Cerebellar cortex (tissue), 1 donor: ENCODE measurements around the gene PLK3.
"Not testable (repeated sequence)": the region's sequence is repeated elsewhere in the genome, so short reads cannot be mapped to it uniquely, and the experiment has no call there.

ENCODE experiments used
- DNase-seq: peaks from one replicate; pipeline ENCODE4 v3.0.0-alpha.2; 2015; ENCODE audit warnings: low spot score

The PLK3 gene

DNA sequence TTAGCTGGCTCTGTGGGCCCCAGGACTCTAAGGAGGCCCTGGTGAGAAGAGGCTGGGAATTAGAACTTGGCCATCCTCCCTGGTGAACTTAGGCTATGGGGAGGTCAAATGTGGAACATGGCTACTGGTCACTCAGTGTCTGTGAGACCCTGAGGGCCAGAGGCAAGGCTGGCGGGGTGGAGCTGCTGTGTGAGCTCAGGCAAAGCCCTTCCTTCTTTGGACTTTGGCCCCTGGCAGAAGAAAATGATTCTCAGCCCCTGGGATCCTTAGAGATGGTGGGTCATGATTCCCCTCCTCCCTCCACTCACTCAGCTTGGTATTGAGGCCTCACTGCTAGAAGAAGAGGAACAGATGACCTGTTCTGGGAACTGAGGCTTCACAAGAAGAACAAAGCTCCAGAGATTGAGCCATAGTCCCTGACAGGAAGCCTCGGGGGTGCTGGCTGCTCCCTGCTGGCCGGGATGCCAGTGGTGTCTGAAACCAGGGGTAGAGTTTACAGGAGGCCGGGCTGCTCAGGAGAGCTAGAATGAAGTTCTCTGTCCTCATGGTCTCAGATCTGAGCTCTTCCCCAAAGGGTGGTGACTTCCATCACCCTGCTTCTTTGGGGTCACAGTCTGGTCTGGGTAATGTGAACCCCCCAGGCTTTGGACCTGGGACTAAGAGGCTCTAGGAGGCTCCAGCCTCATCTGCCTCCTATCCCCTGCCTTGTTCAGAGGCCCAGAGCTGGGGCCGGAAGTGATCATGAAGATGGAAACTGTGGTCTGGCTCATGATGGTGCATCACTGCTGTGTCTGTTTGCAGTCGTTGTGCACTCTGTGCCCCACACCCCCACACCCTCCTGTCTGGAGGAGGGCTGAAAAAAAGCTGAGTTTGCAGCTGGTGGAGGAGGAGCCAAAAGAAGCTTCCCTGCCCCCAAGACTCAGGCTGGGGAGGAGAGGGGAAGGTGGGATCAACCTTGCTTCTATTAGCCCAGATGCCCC is 9.1 kb downstream of the PLK3 start:
- no peak for DNase-seq

DNA sequence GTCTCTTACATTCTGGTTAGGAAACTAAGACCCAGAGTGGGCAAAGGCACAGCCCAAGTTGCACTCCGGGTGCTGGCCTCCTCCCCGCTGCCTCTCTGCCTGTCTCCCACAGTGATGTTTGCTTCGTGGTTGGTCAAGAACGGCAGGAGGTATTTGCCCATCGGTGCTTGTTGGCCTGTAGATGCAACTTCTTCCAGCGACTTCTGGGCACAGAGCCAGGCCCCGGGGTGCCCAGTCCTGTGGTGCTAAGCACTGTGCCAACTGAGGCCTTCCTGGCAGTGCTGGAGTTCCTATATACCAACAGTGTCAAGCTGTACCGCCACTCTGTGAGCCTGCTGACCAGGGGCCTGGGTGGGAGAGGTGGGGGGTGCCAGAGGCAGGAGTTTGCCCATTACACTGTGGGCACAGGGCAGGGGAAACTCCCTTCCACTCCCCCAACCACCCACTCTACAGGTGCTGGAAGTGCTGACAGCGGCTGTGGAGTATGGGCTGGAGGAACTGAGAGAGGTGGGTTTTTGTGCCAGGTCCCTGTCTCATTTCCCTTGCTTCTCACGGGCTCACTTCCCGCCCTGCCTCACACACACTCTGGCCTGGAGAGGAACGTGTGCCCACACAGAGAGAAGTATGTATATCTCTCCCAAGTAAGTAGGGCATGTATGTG is 10.1 kb downstream of the PLK3 start:
- DNase-seq, result no peak

DNA sequence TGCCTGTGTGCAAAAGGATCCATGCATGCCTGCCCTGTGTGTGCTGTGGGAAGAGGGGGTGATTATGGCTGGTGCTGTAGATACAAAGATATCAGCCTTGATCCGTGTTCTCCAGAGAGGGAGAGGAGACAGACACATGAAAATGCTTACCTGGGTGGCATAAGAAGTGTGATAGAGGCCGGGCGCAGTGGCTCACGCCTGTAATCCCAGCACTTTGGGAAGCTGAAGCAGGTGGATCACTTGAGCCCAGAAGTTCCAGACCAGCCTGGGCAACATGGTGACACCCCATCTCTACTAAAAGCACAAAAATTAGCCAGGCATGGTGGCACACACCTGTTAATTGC is 10.6 kb downstream of the PLK3 start:
- DNase-seq, result not testable (repeated sequence)

DNA sequence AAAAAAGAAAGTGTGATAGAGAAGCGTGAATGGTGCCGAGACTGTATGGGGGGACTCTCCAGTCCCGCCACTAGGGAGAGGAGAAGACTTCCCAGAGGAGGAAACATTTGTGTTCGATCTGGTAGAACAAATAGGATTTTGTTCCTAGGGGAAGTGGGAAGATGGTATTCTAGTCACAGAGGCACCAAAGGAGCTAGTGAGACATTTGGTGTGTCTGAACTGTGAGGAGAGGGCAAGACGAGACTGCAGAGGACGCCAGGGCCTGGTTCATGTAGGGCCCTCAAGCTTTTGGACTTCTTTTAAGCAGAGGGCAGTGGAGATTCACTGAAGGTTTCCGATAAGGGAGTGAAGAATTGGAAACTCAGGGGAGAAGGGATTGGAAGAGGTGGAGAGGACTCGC is 11.1 kb downstream of the PLK3 start:
- DNase-seq, result no peak

DNA sequence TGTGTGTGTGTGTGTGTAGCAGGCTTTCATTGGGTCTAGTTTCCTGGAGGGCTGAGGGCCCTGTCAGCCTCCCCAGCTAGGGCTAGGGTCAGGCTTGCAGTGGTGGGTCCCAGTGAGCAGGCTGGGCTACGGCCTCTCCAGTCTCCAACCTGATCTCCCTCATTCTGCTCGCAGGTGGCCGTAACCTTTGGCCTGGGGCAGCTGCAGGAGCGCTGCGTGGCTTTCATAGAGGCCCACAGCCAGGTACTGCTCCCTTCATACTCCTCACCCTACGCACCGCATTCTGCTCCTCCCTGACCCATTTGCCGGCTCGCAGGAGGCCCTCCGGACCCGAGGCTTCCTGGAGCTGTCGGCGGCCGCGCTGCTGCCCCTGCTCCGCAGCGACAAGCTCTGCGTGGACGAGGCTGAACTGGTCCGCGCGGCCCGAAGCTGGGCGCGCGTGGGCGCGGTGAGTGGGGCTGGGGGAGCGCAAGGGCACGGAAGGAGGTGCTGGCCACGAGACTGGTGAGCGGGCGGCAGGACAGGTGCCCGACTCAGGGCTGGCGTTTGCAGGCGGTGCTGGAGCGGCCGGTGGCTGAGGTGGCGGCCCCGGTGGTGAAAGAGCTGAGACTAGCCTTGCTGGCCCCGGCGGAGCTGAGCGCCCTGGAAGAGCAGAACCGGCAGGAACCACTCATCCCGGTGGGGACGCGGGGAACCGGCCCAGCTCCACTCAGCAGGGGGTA is 12.8 kb downstream of the PLK3 start:
- DNase-seq, result peak; percentile 40

DNA sequence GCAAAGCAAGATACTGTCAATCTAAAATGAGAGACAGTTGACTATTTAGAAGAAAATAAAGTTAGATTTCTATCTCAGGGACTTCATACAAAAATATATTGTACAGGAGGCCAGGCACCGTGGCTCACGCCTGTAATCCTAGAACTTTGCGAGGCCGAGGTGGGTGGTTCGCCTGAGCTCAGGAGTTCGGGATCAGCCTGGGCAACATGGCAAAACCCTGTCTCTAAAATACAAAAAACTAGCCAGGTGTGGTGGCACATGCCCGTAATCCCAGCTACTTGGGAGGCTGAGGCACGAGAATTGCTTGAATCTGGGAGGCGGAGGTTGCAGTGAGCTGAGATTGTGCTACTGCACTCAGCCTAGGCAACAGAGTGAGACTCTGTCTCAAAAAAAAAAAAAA is 15.7 kb downstream of the PLK3 start:
- not testable (repeated sequence) for DNase-seq

DNA sequence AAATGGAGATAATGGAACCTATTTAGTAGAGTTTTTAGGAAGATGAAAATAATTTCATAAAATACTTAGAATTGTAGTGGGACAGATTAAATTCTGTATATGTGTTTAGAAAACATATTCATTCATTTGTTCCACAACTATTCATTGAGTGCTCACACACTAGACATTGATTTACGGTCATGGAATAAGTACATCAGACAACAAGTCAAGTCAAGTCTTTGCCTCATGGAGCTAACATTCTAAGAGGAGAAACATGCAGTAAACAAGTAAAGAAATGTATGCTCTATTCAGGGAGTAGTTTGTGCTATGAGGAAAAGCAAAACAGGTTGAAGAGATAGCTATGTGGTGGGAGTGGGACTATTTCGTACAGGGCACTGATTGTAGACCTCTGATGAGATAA is 17.1 kb downstream of the PLK3 start:
- DNase-seq, result no peak

DNA sequence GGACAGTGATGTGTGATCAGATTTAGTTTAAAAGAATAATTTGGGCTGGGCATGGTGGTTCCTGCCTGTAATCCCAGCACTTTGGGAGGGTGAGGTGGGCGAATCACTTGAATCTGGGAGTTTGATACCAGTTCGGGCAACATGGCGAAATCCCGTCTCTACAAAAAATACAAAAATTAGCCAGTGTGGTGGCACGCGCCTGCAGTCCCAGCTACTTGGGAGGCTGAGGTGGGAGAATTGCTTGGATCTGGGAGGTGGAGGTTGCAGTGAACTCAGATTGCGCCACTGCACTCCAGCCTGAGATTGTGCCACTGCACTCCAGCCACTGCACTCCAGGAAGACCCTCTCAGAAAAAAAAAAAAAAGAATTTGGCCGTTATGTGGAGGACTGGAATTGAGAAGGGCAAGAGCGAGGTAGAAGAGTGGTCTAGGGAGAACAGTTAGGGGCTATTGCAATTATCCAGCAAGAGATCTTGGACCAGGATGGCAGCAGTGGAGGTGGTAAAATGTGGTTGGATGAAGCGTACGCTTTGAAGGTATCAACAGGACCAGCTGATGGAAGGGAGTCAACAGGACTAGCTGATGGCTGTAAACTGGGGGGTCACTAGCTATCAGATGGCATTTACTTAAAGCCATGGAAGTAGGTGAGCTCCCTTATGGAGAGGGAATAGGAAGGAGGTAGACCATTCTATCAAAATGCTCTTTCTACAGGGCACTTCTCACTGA is 17.8 kb downstream of the PLK3 start:
- DNase-seq, result no peak

DNA sequence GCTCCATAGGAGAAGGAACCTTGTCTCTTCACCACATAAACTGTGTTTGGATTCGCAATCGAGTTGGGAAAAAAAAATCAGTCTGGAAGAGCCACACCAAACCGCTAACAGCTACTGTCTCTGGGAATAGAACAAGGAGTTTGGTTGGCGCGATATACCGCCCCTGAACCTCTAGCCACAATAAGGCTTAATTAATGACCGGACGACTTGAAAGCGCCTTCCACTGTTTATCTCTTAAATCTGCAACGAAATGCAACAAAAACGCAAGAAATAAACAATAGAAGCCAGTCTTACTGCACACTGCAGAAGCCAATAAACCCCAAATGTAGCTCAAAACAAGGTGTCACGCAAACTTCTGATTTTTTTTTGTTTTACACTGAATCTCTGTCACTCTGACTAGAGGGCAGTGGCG is 19.0 kb downstream of the PLK3 start:
- DNase-seq, result no peak

DNA sequence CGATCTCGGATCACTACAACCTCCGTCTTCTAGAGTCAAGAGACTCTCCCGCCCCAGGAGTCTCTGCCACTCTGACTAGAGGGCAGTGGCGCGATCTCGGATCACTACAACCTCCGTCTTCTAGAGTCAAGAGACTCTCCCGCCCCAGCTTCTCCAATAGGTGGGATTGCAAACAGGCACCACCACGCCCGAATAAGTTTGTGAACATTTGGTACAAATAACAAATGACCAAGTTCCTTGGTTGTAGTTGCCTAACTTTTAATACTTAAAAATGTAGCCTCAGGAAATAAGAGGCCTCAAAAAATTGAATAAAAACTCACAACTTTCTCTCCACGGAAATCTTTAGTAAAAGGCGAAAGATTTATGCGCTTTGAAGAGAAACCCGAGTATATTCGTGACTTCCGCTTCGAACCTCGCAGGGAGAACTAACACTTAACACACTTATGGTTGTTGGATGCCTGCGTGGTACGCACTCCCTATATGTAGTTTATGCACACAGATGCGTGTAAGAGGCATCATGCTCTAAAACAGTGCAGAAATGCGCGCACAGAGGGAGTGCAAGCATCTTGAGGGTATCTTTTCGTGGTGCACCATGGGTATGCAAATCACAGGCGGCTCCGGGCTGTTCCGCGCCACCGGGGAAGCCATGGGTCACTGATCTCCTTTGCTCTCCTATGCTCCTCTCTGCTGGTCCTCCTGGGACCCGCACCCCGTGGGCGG is 19.6 kb downstream of the PLK3 start:
- peak; percentile 94 for DNase-seq

DNA sequence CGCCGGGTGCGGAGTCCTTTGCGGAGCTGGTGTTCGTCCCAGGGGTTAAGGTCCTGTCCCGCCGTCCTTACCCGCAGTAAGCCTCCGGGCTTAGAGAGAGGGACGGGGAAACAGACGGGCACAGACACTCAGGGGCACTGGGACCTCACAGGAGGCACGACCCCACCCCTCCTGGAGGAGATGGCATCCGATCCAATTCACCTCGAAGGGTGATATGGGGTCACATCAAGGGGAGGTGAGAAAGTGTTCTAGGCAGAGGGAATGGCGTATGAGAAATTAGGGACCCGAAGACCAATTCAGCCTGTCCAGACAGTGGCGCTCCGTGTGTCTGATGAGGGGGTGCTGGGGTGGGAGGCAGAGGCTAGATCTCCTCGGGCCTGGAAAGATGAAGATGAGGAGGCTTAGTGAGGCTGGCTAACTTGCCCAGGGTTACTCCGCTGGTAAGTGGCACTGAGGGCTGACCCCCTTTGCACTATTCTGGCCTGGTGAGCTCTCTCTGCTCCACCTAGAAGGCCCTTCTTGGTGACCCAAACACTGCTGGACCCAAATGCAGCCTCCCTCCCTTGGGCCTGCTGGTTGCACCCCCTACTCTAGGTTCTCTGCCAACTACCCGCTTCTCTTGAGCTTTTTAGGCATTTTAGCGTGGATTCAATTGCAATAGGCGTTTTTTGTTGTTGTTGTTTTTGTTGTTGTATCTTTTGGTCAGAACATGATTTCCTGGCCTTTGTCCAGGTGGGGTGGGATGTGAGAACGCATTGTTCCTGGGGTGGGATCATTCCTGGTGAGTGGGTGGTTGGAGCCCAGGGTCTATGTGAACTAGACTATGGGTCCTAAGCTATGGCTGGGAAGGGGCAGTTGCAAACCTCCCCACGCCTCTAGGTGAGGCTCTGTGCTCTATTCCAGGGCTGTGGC is 20.4 kb downstream of the PLK3 start:
- no peak for DNase-seq

DNA sequence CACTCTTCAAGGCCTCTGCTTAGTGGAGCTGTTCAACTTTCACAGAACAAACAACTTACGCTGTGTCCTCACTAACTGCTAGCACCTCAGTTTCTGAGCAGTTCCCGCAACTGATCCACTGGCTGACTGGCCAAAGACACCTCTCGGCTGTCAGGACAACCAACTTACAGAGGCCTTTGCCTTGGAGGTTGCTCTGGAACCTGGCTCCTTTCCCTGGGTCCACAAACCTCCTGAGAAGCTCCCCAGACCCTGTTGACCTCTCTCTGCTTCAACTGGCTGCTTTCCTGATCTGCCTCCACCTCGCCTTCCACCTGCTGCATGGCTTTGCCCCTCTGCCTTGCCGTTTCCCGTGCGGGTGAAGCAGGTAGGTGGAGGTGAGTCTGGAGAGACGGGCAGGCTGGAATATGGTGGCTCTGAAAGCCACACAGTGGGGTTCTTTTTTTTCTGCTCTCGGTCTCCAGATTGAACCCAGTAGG is 21.1 kb downstream of the PLK3 start:
- peak; percentile 44 for DNase-seq

DNA sequence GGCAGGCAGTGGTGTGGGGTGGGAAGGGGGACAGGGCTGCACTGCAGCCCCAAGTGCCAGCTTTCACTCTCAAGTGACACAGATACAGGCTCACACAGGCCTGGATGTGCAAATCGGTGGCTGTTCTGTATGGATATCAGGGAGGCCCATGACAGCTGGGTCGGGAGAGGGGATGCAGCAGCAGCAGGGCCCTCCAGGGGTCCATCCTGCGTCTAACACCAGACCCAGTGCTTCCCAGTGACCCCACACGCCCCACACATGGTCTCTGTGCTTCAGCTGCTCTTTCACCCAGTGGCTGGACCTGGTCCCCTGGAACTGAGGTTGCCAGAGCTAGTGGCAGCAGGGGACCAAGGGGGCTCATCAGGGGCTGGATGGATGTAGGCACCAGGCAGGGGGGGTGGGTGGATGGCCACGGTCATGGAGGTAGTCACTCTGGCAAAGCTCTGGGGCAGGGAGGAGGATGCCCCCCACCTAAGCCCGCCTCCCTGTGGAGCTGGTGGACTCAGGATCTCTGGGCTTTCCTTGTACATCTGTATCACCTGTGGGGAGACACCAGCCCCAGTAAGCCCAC is 22.0 kb downstream of the PLK3 start:
- DNase-seq, result no peak

DNA sequence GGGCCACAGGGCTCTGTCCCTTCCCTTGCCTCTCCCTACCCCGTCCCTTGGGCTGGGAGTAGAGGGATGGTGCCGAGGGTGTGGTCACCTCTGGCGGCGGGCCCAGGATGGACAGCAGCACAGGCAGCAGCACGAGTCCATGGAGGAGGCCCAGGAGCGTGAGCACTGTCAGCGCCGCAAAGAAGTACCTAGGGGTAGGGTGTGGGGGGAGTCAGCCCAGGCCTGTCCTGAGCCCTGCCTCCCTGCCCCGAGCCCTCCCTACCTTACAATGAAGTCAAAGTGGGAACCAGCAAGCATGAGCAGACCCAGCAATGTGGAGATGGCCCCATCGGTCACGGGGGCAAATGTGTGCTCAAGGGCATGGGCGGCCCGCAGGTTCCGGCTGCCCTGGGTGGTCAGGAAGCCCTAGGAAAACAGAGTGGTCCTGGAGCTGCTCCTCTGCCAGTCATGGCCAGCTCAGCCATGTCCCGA is 22.8 kb downstream of the PLK3 start:
- no peak for DNase-seq

DNA sequence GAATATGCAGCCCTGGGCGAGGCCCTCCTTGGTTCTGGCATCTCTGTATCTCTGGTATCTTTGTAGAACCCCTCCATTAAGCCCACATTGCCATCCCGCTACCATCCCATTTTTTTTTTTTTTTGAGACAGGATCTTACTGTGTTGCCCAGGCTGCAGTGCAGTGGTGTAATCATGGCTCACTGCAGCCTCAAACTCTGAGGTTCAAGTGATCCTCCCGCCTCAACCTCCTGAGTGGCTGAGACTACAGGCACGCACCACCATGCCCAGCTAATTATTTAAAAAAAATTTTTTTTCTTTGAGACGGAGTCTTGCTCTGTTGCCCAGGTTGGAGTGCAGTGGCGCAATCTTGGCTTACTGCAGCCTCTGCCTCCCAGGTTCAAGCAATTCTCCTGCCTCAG is 24.2 kb downstream of the PLK3 start:
- DNase-seq, result not testable (repeated sequence)

DNA sequence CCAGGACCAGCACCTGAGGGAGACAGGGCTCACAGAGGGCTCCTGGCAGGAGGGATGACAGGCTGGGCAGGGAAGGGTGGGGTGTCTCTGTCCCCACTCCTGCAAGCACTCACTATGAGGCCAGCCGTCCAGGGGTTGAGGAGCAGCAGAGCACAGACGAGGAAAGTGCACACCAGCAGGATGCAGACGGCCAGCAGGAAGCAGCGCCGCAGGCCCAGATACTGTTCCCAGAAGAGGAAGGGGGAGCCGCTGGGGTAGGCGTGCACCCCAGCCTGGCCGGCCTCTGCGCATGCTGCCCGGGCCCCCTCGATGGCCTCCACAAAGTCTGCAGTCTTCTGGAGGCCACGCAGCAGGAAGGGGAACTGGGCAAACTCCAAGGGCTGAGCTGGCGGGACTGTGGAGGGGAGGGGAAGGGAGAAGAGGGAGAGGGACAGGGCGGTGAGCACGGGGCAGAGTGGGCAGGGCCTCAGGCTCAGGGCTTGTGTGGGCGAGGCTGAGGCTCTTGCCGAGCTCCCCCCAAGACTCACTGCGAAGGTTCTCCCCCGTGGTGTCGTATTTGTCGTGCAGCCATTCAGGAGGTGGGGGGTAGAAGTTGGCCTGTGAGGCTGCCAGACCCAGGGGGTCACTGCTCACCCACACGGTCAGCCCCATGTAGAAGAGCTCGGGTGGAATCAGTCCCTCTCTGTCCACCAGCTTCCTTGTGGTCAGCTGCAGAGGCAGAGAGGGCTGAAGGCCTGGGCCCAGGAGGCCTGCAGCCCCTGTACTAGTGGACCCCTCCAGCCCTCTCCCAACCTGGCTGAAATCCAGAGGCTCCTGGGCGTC is 26.4 kb downstream of the PLK3 start:
- no peak for DNase-seq

DNA sequence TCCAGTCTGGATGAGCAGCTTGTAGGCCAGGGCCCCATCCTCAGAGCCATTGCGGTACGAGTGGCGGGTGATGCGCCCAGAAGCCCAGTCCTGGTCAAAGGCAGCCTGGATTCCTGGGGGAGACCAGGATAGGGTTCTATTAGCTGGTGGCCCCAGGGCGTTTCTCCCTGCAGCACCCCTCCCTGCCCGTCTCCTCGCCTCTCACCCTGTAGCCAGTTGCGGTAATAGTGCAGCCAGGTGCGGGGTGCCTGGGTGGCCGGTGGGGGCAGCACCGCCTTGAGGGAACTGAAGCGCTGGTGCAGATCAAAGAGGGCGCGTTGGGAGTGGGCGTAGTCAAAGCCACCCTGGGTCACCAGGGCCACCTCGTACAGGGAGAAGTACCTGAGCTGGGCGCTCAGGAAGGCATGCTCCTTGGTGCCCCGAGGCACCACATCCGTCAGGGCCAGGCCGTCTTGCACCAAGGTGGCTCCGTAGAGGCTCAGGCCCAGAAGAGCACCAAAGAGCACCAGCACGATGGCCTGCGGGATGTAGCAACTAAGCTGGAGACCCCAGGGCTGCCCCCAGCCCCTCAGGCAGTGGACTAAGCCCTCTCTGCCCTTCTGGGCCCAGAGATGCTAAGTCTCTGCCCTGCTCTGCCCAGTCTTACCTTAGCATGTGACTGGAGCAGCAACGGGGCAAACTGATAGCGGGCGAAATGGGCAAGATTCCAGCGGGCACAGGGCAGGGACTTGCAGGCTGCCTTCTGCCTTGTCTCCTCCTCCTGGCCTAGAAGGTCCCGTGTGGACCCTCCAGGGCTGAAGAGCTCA is 27.2 kb downstream of the PLK3 start:
- no peak for DNase-seq
